ENCODE results near the gene UGT1A3.

GRCh38 chr2:233745073-233745755 lies 16.4 kb downstream of the UGT1A3 start:
- TF ChIP-seq CTCF (IDR thresholded peaks at IDR 0.05; ENCODE audit: poor library complexity) (no peak), EZH2 (IDR thresholded peaks at IDR 0.05; ENCODE audit: borderline replicate concordance) (no peak)
